Activated T-cell treated with anti-CD3 and anti-CD28 coated beads, Interleukin-2, amount 50 U/mL, for 4 hours (primary cell): ENCODE results near the gene NUP37. TPM values are rescaled to one million over a fixed set of nuclear protein-coding genes. Genes with fewer than 3 reads are reported as not detected.
"Not testable (repeated sequence)": the region's sequence is repeated elsewhere in the genome, so short reads cannot be mapped to it uniquely, and the experiment has no call there.

Source experiments
- ATAC-seq, 2 donors: fragments of 200-7000 bp; cut with Tn5 transposase; one replicate each; pipeline ENCODE4 v1.10.0; 2021
- DNase-seq: peaks from one replicate; pipeline ENCODE4 v3.0.0-alpha.2; 2020
- H3K27me3 Mint-ChIP-seq: one replicate; pipeline ENCODE4 v1.8.0; 2021; ENCODE audit warnings: low read depth, mixed read lengths
- H3K36me3 Mint-ChIP-seq: one replicate; pipeline ENCODE4 v1.8.0; 2022; ENCODE audit warnings: mixed read lengths; ENCODE audit not compliant: insufficient read depth
- H3K4me1 Mint-ChIP-seq: one replicate; pipeline ENCODE4 v1.8.0; 2021; ENCODE audit warnings: low read depth, mixed read lengths
- H3K4me3 Mint-ChIP-seq: one replicate; pipeline ENCODE4 v1.8.0; 2021; ENCODE audit warnings: mild to moderate bottlenecking, moderate library complexity, mixed read lengths
- H3K9me3 Mint-ChIP-seq: one replicate; pipeline ENCODE4 v1.8.0; 2021; ENCODE audit warnings: mixed read lengths
- total RNA-seq, 3 donors: library from RNA; stranded (reverse); gene quantifications; one replicate each; pipeline ENCODE4 v1.2.1, GENCODE V29; 2021

NUP37 gene
- total RNA-seq, 3 donors from 2014 or later, result 46.5 to 64.5 (median 55.6) TPM

- ATAC-seq (no peak), DNase-seq (no peak)
- H3K4me3 Mint-ChIP-seq, result no peak overlapping the region
- H3K27me3 Mint-ChIP-seq, result no peaks in the 10 kb centered on the region
- H3K36me3 Mint-ChIP-seq, result peaks cover 17% of the 10 kb centered on the region
- no peaks in the 10 kb centered on the region for H3K9me3 Mint-ChIP-seq
- peaks cover 18% of the 10 kb centered on the region for H3K4me1 Mint-ChIP-seq
Observed at GRCh38 chr12:102116392-102116791, 3.5 kb downstream of the NUP37 start.

DNA sequence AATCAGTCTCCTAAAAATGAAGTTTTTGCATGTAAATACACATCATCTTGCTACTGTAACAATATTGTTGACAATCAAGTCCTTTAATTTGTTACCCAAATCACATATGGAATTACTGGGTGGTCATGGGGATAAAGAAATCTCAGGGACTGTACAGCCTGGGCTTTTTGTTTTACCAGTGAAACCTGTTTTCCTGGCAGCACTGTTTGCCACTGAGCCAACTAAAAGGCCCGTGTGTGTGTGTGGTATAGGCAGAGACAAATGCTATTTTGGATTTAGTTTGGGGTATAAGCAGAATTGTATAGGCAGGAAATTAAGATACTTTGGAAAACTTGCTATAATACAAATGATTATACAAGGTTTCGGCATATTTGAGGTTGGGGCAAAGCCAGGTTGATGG, 5.7 kb downstream of the NUP37 start:
- H3K27me3 Mint-ChIP-seq, result no peaks in the 10 kb centered on the region
- peaks cover 9% of the 10 kb centered on the region for H3K4me1 Mint-ChIP-seq
- no peaks in the 10 kb centered on the region for H3K9me3 Mint-ChIP-seq
- no peak for ATAC-seq
- H3K36me3 Mint-ChIP-seq, result peaks cover 34% of the 10 kb centered on the region
- no peak overlapping the region for H3K4me3 Mint-ChIP-seq
- DNase-seq, result no peak

GRCh38 chr12:102110782-102111181, 9.1 kb downstream of the NUP37 start:
- H3K27me3 Mint-ChIP-seq, result no peaks in the 10 kb centered on the region
- ATAC-seq (no peak), DNase-seq (no peak)
- no peaks in the 10 kb centered on the region for H3K9me3 Mint-ChIP-seq
- peaks cover 5% of the 10 kb centered on the region for H3K4me1 Mint-ChIP-seq
- H3K4me3 Mint-ChIP-seq, result no peak overlapping the region
- peaks cover 55% of the 10 kb centered on the region for H3K36me3 Mint-ChIP-seq

DNA sequence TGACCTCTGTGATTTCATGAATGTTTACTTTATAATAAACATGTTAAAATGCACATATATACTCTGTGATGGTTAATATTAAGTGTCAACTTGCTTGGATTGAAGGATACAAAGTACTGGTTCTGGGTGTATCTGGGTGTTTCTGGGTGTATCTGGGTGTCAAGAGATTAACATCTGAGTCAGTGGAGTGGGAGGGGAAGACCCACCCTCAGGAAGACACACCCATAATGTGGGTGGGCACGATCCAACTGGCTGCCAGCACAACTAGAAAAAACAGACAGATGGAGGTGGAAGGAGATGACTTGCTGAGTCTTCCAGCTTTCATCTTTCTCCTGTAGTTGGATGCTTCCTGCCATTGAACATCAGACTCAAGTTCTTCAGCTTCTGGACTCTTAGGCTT, 11.9 kb downstream of the NUP37 start:
- Mint-ChIP-seq H3K4me3 (no peak overlapping the region), H3K9me3 (no peaks in the 10 kb centered on the region), H3K4me1 (peaks cover 5% of the 10 kb centered on the region), H3K27me3 (no peaks in the 10 kb centered on the region), H3K36me3 (peaks cover 61% of the 10 kb centered on the region)
- no peak for DNase-seq
- no peak for ATAC-seq

DNA sequence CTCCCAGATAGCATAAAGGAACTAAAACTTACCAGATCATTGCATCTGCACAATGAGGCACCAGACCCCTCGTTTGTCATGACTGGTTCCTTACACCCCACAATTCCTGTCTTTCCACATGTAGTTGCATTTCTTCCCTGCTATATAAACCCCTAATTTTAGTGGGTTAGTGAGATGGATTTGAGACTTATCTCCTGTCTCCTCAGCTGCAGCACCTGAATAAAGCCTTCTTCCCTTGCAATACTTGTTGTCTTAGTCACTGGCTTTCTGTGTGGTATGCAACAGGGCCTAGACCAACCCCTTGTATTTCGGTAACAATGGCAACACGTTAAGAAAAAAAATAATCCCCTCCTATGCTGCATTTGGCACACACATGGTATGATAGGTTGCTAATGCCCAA, 13.0 kb downstream of the NUP37 start:
- Mint-ChIP-seq H3K36me3 (peaks cover 63% of the 10 kb centered on the region), H3K9me3 (no peaks in the 10 kb centered on the region), H3K27me3 (no peaks in the 10 kb centered on the region), H3K4me1 (peaks cover 5% of the 10 kb centered on the region), H3K4me3 (no peak overlapping the region)
- ATAC-seq, result no peak
- DNase-seq, result no peak

- Mint-ChIP-seq H3K27me3 (no peaks in the 10 kb centered on the region), H3K36me3 (peaks cover 25% of the 10 kb centered on the region), H3K4me1 (no peaks in the 10 kb centered on the region), H3K4me3 (no peak overlapping the region), H3K9me3 (no peaks in the 10 kb centered on the region)
- ATAC-seq (no peak), DNase-seq (no peak)
Observed at GRCh38 chr12:102096855-102097254, 23.1 kb downstream of the NUP37 start.

DNA sequence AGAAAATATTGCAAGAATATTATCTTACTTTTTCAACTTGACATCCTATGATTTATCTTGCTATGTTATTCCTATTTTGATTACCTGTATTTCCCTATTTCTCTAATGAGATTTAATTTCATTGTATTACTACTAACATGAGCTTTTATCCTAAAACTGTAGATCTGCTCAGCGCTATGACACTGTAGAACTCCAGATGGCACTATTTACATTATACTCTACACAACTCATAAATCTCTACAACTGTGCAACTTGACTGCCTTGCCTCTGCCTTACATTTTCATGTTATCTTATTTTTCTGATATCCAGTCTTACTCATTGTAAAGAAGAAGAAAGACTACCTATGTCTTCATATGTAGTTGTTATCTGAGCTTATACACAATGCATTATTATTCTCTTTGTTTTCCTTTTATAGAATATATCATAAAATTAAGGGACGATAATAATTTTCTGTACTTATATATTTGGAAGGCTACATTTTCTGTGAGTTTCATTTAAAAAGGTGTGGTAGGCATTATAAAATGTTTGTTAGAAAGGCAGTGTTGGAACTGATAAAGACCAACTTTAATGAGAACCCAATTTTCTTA, 24.1 kb downstream of the NUP37 start:
- ATAC-seq (no peak), DNase-seq (no peak)
- no peaks in the 10 kb centered on the region for H3K27me3 Mint-ChIP-seq
- peaks cover 25% of the 10 kb centered on the region for H3K36me3 Mint-ChIP-seq
- H3K9me3 Mint-ChIP-seq, result no peaks in the 10 kb centered on the region
- no peaks in the 10 kb centered on the region for H3K4me1 Mint-ChIP-seq
- H3K4me3 Mint-ChIP-seq, result no peak overlapping the region

GRCh38 chr12:102093319-102093718, 26.6 kb downstream of the NUP37 start:
- Mint-ChIP-seq H3K4me3 (no peak overlapping the region), H3K9me3 (no peaks in the 10 kb centered on the region), H3K36me3 (peaks cover 19% of the 10 kb centered on the region), H3K4me1 (no peaks in the 10 kb centered on the region), H3K27me3 (no peaks in the 10 kb centered on the region)
- ATAC-seq, result no peak
- no peak for DNase-seq

DNA sequence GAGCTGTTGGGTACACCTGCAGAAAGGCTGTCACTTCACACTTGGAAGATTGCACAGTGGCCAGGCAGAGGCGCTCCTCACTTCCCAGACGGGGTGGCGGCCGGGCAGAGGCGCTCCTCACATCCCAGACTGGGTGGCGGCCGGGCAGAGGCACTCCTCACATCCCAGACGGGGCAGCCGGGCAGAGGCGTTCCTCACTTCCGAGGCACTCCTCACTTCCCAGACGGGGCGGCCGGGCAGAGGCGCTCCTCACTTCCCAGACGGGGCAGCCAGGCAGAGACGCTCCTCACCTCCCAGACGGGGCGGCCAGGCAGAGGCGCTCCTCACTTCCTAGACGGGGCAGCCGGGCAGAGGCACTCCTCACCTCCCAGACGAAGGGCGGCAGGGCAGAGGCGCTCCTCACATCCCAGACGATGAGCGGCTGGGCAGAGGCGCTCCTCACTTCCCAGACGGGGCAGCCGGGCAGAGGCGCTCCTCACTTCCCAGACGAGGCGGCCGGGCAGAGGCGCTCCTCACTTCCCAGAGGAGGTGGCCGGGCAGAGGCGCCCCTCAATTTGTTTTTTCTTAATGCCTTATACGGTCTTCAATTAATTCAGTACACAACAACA, 30.6 kb downstream of the NUP37 start:
- not testable (repeated sequence) for H3K27me3 Mint-ChIP-seq, ATAC-seq, DNase-seq, H3K9me3 Mint-ChIP-seq, H3K4me3 Mint-ChIP-seq, H3K4me1 Mint-ChIP-seq
- H3K36me3 Mint-ChIP-seq, result peaks cover 22% of the 10 kb centered on the region

DNA sequence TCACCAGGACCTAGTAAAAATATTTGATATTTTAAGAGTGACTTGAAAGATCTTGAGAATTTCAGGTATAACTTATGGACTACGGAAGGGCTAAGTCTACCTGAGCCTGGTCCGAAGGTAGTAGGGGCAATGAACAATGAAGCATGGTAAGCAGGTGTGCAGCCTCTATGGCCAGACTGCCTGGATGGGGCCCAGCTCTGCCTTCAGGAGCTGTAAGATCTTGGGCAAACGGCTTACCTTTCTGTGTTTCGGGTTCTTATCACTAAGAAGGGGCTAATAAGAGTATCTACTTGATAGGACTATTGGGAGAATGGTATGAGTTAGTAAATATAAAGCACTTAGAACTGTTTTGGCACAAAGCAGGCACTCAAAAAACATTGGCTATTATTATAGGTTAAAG, 39.1 kb downstream of the NUP37 start:
- no peak for DNase-seq

DNA sequence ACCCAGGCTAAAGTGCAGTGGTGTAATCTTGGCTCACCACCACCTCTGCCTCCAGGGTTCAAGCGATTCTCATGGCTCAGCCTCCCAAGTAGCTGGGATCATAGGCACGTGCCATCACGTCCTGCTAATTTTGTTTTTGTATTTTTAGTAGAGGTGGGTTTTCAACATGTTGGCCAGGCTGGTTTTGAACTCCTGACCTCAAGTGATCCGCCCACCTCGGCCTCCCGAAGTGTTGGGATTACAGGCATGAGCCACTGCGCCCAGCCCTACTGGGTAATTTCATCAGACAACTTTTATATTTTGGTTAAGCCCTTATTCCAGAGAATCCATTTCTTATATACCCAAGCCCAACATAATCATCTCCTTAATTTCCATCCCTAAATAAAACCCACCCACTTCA, 47.8 kb downstream of the NUP37 start:
- H3K4me3 Mint-ChIP-seq, H3K27me3 Mint-ChIP-seq, ATAC-seq, H3K9me3 Mint-ChIP-seq, DNase-seq, H3K4me1 Mint-ChIP-seq, H3K36me3 Mint-ChIP-seq: not testable (repeated sequence)

More for the DNA sequence above, 39.1 kb downstream of the NUP37 start:
- peaks cover 50% of the 10 kb centered on the region for H3K36me3 Mint-ChIP-seq
- no peak for ATAC-seq
- H3K4me3 Mint-ChIP-seq, result no peak overlapping the region
- H3K27me3 Mint-ChIP-seq, result no peaks in the 10 kb centered on the region
- H3K9me3 Mint-ChIP-seq, result no peaks in the 10 kb centered on the region
- H3K4me1 Mint-ChIP-seq, result no peaks in the 10 kb centered on the region

- ATAC-seq, result no peak
Observed at GRCh38 chr12:102069707-102070106, 50.2 kb downstream of the NUP37 start.

GRCh38 chr12:102067574-102068258, 52.2 kb downstream of the NUP37 start:
- no peak for DNase-seq
- Mint-ChIP-seq H3K4me1 (no peaks in the 10 kb centered on the region), H3K4me3 (no peak overlapping the region), H3K9me3 (no peaks in the 10 kb centered on the region), H3K27me3 (no peaks in the 10 kb centered on the region), H3K36me3 (no peaks in the 10 kb centered on the region)
- no peak for ATAC-seq

More at GRCh38 chr12:102069707-102070106, 50.2 kb downstream of the NUP37 start:
- no peaks in the 10 kb centered on the region for H3K27me3 Mint-ChIP-seq
- H3K9me3 Mint-ChIP-seq, result no peaks in the 10 kb centered on the region
- DNase-seq, result no peak
- H3K36me3 Mint-ChIP-seq, result no peaks in the 10 kb centered on the region
- no peak overlapping the region for H3K4me3 Mint-ChIP-seq
- no peaks in the 10 kb centered on the region for H3K4me1 Mint-ChIP-seq

- Mint-ChIP-seq H3K27me3 (no peaks in the 10 kb centered on the region), H3K36me3 (no peaks in the 10 kb centered on the region), H3K4me1 (peaks cover 22% of the 10 kb centered on the region), H3K9me3 (no peaks in the 10 kb centered on the region), H3K4me3 (no peak overlapping the region)
- no peak for DNase-seq
- ATAC-seq, result no peak
Observed at GRCh38 chr12:102064476-102064875, 55.4 kb downstream of the NUP37 start.

GRCh38 chr12:102063069-102063468, 56.8 kb downstream of the NUP37 start:
- no peaks in the 10 kb centered on the region for H3K27me3 Mint-ChIP-seq
- DNase-seq, result no peak
- ATAC-seq, result no peak
- no peaks in the 10 kb centered on the region for H3K36me3 Mint-ChIP-seq
- peaks cover 33% of the 10 kb centered on the region for H3K4me1 Mint-ChIP-seq
- no peaks in the 10 kb centered on the region for H3K9me3 Mint-ChIP-seq
- no peak overlapping the region for H3K4me3 Mint-ChIP-seq
